Activated effector memory CD4-positive, alpha-beta T cell treated with anti-CD3 and anti-CD28 coated beads, Interleukin-2, amount 50 U/mL, for 16 hours (primary cell): ENCODE measurements around the gene NSUN7.
"Not testable (repeated sequence)": the region's sequence is repeated elsewhere in the genome, so short reads cannot be mapped to it uniquely, and the experiment has no call there.

Experiments
- DNase-seq: peaks from one replicate; pipeline ENCODE4 v3.0.0-alpha.2; 2020

The NSUN7 gene, protein sequence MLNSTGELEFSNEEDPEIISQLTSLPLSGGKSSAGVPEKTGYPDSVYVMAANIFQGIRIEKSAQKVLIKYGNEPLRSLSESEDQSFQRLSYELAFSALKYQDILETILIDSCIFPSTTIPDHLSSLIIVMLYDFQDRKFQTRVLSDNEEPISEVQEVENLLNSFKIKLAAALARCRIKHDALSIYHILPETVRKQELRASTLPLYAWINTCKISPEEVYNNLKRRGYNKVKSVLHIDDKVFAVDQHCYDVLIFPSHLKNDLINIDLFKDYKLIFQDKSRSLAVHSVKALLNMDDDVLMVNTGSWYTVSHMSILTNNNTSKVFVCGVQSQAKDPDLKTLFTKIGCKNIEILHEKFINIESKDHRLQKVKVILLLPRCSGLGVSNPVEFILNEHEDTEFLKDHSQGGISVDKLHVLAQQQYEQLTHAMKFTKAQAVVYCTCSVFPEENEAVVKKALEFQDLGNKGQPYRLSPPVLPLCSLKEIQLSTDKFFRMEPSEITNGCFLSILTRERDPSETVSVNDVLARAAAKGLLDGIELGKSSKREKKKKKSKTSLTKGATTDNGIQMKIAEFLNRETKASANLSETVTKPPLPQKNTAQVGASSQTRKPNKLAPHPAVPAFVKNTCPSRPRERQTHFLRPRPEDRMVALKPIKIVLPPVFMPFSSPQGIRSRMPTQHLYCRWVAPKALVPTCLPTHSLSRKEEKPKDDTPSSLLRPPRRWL

DNA sequence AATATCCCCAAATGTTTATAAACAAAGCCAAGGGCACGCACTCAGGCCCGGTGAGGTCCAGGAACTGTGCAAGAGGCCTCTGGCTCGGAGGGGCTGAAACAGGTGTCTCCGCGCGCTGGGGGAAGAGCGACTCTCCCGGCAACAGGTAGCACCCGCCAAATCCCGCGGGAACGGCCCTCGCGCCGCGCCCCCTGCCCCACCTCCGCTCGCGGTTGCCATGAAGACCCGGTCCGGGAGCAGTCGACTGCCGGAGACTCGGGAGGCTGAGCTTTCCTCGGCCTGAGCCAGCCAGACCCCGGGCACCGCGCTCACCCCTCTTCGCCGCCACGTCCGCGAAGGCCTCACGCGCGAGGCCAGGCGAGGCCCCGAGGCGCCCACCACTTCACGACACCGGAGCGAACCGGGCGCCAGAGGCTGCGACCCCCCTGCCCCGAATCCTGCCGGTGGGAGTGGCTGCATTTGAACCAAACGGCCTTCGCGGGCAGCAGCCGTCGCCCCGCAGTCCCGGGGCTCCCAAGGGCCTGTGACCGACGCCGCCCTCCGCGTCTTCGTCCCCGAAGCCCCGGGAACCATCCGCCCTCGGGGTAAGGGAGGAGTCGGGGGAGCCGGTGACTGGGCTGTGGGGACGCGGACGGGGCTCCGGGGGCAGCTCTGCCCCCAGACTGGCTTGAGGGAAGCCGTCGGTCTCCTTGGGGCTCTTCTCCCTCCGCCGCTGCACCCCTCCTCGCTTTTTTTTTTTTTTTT, at the start of gene NSUN7:
Gene NSUN7 (plus strand): TSS at position 239 of the 744 bp plus-strand sequence. CDS start 739 bp downstream, outside the sequence.
- DNase-seq: peak; percentile 68

DNA sequence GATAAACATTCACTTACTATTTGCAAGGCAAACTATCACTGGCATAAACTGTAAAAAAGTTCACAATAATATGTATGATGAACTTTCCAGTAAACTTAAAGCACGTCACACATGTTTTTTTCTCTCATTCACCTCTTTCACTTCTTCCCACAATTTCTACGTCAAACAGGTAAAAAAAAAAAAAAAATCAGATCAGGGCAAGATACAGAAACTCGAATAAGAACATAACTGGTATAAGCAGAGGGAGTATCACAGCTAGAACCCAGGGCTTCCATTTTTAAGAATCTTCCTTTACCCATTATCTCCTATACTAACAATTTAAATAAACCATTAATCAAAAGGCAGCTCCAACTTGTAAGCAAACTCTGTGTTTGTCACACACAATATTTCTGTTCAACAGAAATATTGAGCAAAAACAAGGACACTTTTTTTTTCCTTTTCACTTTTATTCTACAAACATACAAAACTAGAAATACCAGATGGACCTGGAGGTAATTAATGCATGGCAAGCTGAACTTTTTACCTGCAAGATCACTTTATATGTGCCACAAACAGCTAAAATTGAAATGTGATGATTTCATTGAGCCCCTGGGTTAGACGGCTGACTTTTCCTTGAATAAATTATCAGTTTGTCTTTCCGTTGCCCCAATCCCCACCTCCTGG, 47.5 kb upstream of the NSUN7 start:
- no peak for DNase-seq

DNA sequence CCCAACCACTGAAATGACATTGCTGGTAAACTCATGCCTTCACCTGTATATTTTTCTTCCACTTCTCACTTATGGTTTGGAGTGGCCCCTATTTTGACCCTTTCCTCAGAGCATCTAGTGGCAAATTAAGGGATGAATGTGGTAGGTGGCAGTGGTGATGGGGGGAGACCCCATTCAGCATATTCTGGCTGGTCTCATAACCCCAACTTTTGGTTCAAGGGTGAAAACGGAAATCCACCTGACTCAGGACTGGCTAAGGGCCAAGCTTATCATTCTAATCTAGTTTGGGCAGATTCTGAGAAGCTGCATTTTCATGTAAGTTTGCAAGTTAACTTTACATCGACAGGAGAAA, 47.0 kb upstream of the NSUN7 start:
- no peak for DNase-seq

DNA sequence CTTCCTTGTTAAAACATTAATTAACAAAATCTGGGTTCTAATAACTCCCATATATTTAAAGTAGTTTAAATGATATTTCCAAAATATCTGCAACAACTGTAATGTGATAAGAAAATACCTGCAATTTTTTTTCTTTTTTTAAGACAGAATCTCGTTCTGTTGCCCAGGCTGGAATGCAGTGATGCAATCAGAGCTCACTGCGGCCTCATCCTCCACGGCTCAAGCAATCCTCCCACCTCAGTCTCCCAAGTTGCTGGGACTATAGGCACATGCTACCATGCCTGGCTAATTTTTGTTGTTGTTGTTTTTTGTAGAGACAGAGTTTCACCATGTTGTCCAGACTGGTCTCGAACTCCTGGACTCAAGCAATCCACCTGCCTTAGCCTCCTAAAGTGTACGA, 45.7 kb upstream of the NSUN7 start:
- no peak for DNase-seq

DNA sequence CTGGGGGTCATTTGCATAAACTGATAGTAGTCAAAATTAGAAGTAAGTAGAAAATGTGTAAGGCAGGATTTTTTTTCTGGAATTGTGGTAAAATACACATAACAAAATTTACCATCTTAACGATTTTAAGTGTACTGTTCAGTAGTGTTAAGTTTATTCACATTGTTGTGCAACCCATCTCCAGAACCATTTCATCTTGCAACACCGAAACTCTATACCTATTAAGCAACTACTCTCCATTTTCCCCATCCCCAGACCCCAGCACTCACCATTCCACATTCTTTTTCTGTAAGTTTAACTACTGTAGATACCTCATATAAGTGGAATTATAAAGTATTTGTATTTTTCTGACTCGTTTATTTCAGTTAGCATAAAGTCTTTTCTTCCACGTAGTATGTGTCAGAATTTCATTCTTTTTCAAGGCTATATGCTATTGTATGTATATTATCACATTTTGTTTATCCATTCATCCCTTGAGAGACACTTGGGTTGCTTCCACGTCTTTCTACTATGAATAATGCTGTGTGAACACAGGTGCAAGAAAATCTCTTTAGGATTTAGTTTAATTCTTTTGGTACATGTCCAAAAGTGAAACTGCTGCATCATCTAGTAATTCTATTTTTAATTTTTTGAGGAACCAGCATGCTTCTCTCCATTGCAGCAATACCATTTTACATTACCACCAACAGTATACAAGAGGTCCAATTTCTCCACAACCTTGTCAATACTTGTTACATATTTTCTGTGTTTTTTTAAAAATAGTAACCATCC, 39.1 kb upstream of the NSUN7 start:
- DNase-seq: no peak

DNA sequence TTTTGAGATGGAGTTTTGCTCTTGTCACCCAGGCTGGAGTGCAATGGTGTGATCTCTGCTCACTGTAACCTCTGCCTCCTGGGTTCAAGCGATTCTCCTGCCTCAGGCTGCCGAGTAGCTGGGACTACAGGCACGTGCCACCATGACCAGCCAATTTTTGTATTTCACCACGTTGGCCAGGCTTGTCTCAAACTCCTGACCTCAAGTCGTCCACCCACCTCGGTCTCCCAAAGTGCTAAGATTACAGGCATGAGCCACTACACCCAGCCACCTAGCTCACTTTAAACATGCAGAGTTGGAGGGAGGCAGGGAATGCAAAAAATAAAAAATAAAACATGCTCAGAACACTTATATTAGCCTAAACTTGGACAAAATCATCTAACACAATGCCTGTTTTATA, 36.8 kb upstream of the NSUN7 start:
- DNase-seq: not testable (repeated sequence)

DNA sequence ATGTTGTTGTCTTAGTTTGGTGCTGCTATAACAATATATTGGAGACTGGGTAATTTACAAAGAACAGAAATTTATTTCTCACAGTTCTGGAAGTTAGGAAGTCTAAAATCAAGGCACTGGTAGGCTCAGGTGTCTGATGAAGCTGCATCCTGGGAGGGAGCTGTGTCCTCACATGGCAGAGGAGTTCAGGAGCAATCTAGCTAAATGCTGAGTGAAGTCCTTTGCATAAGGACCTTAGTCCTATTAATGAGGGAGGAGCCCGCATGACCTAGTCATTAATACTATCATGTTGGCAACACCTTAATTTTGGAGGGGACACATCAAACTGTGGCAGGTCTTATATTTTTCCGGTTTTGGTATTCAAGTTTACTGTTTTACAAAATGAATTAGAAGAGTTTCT, 36.0 kb upstream of the NSUN7 start:
- no peak for DNase-seq

DNA sequence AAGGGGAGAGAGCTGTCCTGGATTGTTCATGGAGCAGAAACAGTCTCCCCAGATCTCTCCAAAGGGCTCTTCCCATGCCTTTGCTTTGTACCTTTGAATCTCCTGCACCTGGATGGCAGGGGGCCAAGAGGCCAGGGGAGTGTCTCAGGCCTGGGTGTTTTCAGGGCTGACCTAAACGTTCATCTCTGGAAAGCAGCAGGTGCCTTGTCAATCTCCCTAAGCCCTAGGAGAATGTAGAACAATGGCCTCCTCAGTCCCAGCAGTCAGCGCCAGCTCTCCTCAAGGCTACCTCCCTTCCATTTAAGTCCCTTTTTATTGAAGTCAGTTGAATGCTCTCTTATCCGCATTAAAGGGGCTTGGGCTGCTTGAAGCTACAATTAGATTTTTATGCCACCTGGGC, 31.2 kb upstream of the NSUN7 start:
- DNase-seq: no peak

DNA sequence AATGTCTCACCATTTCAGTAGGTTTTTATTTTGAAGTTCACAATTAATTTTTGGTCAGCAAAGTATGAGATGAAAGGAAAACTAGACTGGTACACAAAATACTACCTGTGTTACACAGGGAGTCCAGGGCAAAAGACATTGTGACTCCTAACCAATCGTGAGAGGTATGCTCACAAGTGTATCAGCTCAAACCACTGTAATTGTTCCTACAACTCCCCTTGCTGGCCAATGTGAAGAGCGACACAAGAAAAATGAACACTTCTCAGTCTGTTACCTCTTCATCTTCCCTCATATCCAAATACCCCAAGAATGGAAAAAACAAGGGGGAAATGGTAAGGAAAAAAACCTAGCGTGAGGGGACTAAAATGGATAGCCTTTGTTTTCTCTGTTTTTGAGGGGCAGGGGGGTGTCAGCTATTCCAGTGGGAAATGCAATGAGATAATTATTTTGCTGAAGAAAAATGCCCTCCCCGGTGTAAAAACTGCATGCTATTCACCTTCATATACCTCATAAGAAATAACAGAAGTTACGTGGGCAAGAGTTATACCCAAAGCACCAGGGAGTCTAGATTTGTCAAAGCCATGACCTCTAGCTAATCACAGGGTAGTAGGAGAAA, 30.6 kb upstream of the NSUN7 start:
- no peak for DNase-seq

DNA sequence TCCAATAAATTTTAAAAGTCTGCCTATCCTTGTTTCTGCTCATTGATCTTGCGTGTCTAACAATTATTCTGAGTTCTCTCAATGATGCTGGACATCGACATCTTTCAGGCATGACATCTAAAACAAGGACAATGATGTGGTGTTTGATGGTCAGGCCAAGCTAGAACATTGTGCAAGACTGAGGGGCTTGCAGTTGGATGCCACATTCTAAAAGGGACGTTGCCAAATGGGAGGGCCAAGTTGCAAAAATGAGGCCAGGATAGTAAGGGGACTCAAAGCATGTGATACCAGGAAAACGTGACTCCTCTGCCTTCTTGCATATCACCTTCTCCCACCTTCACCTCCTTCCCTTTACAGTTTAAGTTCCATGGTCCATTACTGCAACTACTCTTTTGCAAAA, 29.4 kb upstream of the NSUN7 start:
- no peak for DNase-seq

DNA sequence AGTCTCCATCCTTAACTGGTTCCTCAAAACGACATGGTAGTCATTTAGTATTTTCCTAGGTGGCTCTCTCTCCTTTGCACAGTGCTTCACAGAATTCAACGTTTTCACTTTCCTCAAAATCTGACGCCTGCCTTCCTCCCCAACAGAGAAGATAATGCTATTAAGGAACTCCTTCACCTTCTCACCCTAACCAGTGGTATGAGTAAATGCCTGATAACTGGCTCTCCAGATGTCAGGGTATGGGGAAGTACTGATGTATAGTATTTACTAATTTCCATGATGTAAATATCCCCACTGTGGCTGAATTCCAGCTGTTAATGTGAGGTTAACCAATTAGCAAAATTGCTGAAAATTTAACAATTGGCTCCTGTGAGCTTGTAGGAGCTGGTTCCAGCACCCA, 28.8 kb upstream of the NSUN7 start:
- no peak for DNase-seq

DNA sequence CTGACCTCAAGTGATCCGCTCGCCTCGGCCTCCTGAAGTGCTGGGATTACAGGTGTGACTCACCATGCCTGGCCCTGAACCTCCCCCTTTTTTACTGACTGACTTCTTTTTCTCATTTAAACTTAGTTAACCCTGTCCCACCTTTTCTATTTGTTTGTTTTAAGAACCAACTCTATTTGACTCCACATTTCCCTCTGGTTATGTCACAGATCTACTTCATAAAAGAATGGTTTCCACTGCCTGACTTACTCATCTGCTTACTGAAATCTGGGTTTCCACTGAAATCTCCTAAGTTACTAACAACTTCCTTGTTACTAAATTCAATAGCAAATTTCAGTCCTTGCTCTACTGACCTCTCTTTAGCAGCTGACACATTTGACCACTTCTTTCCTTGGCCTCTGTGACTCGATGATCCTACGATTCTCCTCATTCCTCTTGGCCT, 28.0 kb upstream of the NSUN7 start:
- DNase-seq: no peak

DNA sequence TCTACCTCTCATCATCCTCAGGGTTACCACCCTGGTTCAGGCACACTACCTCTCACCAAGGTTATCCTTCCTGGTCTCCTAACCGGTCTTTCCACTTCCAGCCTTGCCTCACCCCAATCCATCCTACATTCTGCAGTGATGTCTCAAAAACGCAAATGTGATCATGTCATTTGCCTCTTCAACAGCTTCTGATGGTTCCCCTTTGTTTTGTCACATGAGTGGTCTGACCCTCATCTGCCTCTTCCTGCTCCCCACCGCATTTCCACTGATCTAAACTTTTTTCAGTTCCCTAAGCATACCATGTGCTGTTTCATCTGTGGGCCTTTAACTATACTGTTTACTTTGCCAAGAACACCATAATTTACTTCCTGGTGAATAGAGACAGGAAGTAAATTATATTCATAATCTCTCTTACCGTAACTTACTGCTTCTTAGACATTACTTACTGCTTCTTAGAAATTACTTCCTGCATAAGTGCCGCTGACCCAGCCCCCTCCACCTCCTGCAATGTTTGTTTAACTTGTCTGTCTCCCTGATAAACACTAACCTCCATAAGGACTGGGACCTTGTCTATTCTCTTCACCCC, 27.1 kb upstream of the NSUN7 start:
- DNase-seq: no peak

DNA sequence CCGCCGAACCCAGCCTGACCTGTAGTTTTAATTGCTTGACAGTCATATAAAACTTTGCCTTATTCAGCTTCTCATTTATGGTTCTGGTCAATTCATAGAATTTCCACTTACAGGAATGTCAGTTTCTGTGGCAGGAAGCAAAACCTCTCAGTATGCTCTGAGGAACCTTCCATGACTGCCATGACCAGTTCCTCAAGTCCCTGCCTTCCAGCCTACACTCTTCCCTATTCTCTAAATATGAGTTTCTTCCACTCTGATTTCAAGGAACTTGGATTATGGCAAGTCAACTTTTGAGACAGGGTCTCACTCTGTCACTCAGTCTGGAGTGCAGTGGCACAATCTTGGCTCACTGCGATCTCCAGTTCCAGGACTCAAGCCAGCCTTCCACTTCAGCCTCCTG, 26.0 kb upstream of the NSUN7 start:
- no peak for DNase-seq

DNA sequence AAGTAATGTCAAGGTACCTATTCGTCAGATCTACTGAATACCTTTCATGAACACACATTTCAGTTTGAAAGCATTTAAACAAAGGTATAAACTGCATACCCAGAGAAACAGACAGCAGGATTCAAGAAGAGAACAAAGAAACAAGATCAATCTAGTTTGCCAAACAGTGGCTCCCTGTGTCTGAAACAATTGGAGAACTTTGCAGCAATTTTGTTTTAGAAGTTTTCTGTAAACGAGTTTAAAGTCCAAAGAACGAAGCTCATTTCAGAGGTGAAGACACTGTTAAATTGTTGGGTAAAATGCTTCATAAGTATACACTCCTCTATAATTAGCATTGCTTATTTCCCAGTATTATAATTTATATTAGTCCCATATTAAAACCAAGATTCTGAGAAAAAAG, 21.4 kb upstream of the NSUN7 start:
- no peak for DNase-seq

DNA sequence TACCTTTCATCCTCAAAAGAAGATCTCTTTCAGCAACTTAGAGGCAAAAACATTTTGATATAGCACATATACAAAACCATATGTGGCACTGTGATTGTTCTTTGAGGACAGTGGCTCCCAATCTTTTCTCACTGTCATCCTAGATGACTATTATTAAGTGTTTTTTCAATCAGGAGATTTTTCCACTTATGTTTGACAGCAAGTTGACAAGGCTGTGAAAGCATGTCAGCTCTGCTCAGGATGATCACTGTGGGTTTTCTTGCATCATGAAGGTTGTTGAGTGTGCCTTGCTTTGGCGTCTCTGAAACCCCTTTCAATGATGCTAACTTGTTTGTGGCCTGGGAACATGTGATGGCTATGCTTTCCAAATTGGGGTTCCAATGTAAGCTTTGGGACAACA, 20.2 kb upstream of the NSUN7 start:
- no peak for DNase-seq

DNA sequence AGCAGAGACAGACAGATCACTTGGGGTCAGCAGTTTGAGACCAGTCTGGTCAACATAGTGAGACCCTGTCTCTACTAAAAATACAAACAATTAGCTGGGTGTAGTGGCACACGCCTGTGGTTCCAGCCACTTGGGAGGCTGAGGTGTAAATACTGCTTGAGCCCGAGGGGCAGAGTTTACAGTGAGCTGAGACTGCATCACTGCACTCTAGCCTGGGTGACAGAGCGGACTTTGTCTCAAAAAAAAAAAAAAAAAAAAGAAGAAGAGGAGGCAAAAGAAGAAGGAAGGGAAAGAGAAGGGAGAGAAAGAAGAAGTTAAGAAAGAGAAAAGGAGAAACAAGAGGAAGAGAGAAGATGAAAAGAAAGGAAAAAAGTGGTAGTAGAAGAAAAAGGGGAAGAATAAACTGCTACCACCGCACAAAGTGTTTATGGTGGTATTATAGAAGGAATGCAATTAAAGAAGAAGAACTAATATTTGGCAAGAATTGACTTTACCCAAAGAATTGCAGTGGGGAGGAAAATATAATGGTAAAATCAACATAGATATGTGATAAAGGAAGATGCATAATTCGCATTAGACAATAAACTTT, 19.6 kb upstream of the NSUN7 start:
- no peak for DNase-seq

DNA sequence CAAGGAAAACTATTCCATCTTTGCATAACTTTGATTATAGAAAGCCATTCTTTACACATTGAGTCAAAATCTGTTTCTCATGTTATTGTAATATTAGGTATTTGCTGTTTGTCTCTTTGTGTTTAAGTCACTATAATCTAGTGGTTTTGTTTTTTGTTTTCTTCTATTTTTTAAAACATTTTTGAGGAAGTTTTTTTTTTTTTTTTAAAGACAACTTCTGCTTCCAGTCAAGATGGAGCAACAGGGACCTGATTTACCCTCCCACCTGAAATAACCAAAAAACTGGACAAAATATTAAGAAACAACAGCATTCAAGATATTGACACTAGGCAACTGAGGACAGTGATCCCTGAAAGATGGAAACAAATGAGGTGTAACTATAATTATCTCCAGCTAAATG, 18.4 kb upstream of the NSUN7 start:
- DNase-seq: no peak

DNA sequence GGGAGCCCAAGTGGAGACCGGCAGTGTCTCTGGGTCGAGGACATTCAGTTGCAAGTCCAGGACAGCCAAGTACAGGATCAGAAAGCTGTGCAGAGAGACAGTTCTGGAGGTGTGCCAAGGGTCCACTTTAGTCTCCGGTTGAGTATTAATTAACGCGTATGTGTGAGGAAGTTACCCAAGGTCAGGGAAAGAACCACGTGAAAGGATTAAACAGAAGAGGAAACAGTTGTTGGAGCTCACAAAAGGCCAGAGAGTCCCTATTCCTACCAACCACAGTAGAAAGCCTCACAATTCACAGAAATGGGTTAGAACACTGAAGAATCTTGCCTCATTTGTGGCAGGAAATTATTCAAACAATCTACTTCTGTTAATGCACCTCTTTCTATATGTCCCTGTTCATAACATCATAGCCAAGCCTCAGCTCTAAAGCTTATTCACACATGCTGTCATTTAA, 17.9 kb upstream of the NSUN7 start:
- no peak for DNase-seq

DNA sequence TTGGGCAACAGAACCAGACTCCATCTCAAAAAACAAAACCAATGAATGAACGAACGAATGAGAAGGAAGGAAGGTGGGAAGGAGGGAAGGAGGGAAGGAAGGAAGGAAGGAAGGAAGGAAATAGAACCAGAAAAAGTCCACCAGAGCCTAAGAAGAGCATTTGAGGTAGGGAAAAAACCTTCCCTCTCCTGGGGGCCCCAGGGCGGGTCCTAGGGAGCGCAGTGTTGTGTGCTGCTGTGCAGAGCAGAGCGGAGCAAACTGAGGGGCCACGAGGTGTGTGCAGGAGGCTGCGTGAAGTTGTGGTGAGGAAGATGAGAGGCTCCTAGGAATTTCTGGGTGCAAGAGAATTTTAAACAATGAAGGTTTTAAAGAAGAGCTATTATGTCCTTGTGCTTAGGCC, 16.0 kb upstream of the NSUN7 start:
- DNase-seq: no peak

DNA sequence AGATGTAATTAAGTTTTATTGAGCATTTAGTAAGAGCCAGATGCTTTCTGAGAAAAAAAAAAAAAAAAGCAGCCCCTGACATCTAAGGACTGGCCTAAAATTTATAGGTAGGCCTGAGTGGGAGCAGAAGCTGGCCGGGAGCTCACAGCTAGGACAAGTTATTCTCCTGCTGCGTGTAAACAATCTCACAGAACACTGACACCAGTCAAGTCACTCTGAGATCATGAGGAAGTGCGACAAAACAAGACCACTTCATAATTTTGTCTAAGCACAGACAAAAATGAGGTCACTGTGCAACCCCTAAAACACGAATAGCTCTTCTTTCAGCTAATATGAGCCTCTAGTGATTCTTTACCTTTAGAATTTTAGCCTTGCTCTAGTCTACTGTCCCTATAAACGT, 15.3 kb upstream of the NSUN7 start:
- no peak for DNase-seq
